Activated naive CD8-positive, alpha-beta T cell (primary cell): Measurements from ENCODE around the gene VAV3.

ENCODE experiments used
- H3K27ac Mint-ChIP-seq: one replicate; pipeline ENCODE4 v1.8.0; 2021; ENCODE audit warnings: mixed read lengths
- H3K27me3 Mint-ChIP-seq: one replicate; pipeline ENCODE4 v1.8.0; 2021; ENCODE audit warnings: mixed read lengths
- H3K36me3 Mint-ChIP-seq: one replicate; pipeline ENCODE4 v1.8.0; 2021; ENCODE audit warnings: mixed read lengths
- H3K4me1 Mint-ChIP-seq: one replicate; pipeline ENCODE4 v1.8.0; 2021; ENCODE audit warnings: low read depth, mixed read lengths
- H3K4me3 Mint-ChIP-seq: one replicate; pipeline ENCODE4 v1.8.0; 2021; ENCODE audit warnings: mild to moderate bottlenecking, mixed read lengths
- H3K9me3 Mint-ChIP-seq: one replicate; pipeline ENCODE4 v1.8.0; 2021; ENCODE audit warnings: low read depth, mixed read lengths

VAV3 gene

GRCh38 chr1:107795994-107796393 is 169.0 kb downstream of the VAV3 start:
- H3K27ac Mint-ChIP-seq = peak overlapping the region; percentile 62
- peaks cover 2% of the 10 kb centered on the region for H3K36me3 Mint-ChIP-seq
- no peaks in the 10 kb centered on the region for H3K27me3 Mint-ChIP-seq
- peak overlapping the region; percentile 3 for H3K4me3 Mint-ChIP-seq
- peaks cover 4% of the 10 kb centered on the region for H3K9me3 Mint-ChIP-seq
- peaks cover 46% of the 10 kb centered on the region for H3K4me1 Mint-ChIP-seq

- Mint-ChIP-seq H3K4me3 (peak overlapping the region; percentile 3), H3K4me1 (peaks cover 49% of the 10 kb centered on the region)
Measured at GRCh38 chr1:107795441-107795840, 169.5 kb downstream of the VAV3 start.

DNA sequence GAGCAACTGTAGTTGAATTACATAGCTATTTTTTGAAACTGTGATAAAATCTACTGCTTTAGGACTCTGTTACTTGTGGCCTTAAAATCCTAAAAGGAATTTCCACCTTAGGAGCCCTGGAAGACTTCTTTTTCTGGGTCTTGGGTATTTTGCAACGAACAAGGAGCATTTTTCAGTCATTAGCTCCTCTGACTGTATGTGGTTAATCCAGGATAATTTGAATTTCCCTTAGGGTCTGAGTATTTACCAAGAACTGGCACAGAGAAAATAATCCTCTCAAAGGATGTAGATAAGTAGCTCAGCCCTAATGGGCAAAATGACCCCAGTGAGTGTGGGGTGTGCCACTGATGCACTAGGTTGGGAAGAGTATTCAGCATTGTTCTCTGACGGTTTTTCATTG is 170.4 kb downstream of the VAV3 start:
- H3K27me3 Mint-ChIP-seq = no peaks in the 10 kb centered on the region
- peaks cover under 1% of the 10 kb centered on the region for H3K9me3 Mint-ChIP-seq
- peak overlapping the region; percentile 62 for H3K27ac Mint-ChIP-seq
- no peak overlapping the region for H3K4me3 Mint-ChIP-seq
- H3K4me1 Mint-ChIP-seq = peaks cover 55% of the 10 kb centered on the region
- H3K36me3 Mint-ChIP-seq = no peaks in the 10 kb centered on the region

More at GRCh38 chr1:107795441-107795840, 169.5 kb downstream of the VAV3 start:
- no peaks in the 10 kb centered on the region for H3K27me3 Mint-ChIP-seq
- peaks cover 4% of the 10 kb centered on the region for H3K9me3 Mint-ChIP-seq
- peaks cover 2% of the 10 kb centered on the region for H3K36me3 Mint-ChIP-seq
- H3K27ac Mint-ChIP-seq = peak overlapping the region; percentile 62

GRCh38 chr1:107793896-107794453 is 171.0 kb downstream of the VAV3 start:
- Mint-ChIP-seq H3K36me3 (no peaks in the 10 kb centered on the region), H3K27me3 (no peaks in the 10 kb centered on the region), H3K4me1 (peaks cover 60% of the 10 kb centered on the region), H3K4me3 (no peak overlapping the region), H3K27ac (peak overlapping the region; percentile 82), H3K9me3 (no peaks in the 10 kb centered on the region)

DNA sequence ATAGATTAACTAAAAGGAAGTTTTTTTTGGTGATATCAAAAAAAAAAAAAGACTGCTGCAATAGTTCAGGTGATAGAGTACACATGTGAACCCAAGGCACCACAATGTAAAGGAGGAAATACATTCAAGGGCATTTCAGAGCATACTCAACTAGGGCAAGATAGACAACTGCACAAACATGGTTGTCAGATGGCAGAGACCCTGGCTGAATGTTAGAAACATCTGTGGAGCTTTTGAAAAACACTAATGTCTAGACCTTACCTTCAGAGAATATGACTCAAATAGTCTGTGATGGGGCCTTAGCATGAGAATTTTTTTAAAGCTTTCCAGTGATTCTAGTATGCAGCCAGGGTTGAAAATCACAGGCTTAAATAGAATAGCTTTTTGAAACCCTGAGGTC is 173.6 kb downstream of the VAV3 start:
- Mint-ChIP-seq H3K4me1 (peaks cover 80% of the 10 kb centered on the region), H3K4me3 (no peak overlapping the region), H3K36me3 (no peaks in the 10 kb centered on the region), H3K9me3 (no peaks in the 10 kb centered on the region), H3K27me3 (no peaks in the 10 kb centered on the region), H3K27ac (peak overlapping the region; percentile 62)

DNA sequence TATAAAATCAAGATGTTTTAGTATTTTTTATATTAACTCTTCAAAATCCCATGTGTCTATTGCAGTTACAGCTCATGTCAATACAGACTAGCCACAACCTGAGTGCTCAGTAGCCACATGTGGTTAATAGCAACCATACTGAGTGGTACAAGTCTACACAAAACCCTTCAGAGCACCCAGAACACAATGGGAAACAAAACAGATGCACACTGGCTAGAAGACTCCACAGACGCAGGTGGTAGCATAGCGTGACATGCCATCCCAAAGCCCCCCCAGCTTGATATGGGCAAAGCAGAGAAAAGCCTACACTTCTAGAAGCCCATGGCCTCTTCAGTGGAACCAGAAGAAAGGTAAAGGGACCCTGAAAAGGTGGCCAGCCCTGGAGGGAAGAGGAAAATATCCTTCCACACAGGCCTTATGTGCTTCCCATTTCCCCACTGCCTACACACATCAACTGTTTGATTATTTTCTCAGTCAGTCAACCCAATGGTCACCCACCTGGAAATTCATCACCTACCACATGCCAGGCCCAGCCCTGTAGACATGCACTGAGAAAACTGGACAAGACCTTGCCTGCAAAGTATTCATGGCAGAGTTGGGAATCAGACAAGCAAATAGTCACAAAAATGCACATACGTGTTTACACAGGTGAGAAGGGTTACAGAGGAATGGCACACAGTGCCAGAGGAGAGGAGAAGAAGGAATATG is 175.0 kb downstream of the VAV3 start:
- H3K9me3 Mint-ChIP-seq = no peaks in the 10 kb centered on the region
- no peaks in the 10 kb centered on the region for H3K36me3 Mint-ChIP-seq
- H3K4me1 Mint-ChIP-seq = peaks cover 80% of the 10 kb centered on the region
- peak overlapping the region; percentile 23 for H3K27ac Mint-ChIP-seq
- H3K27me3 Mint-ChIP-seq = no peaks in the 10 kb centered on the region
- H3K4me3 Mint-ChIP-seq = no peak overlapping the region

DNA sequence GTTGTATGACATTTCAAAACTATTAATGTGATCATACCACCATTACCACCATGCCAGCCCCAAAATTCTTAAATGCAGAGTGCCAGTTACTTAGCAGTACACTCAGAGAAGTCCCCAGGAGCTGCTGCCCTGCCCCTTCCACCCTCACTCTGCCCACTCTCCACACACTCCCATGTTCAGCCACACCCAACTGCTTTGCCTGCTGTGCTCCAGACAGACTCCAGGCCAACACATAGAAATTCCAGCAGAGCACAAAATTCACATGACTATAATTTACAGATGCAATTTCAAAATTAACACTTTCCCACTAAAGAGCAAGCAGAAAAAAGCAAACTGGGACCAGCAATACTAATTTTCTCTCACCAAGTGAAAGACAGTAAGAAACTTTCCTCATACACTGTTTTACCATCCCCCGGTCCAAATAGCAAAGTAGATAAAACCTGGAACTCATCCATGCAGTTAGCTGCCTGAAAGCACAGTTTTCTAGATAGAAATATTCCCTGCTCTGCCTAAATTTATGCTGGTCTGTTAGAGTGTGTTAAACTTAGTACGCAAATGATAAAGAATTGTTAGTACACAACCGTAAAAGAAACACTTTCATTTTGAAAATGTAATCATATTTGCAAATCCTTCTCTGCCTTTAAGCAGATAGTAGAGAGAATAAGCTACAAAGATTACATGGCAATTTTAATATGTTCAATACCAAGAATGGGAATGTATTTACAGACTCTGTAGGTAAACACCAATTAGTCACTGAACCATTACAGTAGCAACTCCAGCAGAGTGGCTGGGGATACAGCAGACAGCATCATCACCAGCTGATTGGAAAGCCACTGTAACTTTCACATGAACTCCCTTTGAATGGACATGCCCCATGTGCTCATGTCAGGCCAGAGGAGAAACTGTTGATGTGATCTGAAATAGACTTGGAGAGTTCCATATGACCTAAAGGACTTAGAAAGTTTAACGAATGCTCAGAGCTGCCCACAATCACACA is 176.5 kb downstream of the VAV3 start:
- H3K27ac Mint-ChIP-seq = peak overlapping the region; percentile 61
- peaks cover 76% of the 10 kb centered on the region for H3K4me1 Mint-ChIP-seq
- no peaks in the 10 kb centered on the region for H3K36me3 Mint-ChIP-seq
- peak overlapping the region; percentile 24 for H3K4me3 Mint-ChIP-seq
- H3K9me3 Mint-ChIP-seq = no peaks in the 10 kb centered on the region
- H3K27me3 Mint-ChIP-seq = no peaks in the 10 kb centered on the region

- H3K27me3 Mint-ChIP-seq = no peaks in the 10 kb centered on the region
- H3K9me3 Mint-ChIP-seq = no peaks in the 10 kb centered on the region
- H3K36me3 Mint-ChIP-seq = no peaks in the 10 kb centered on the region
- H3K27ac Mint-ChIP-seq = peak overlapping the region; percentile 85
- peak overlapping the region; percentile 31 for H3K4me3 Mint-ChIP-seq
- peaks cover 75% of the 10 kb centered on the region for H3K4me1 Mint-ChIP-seq
Measured at GRCh38 chr1:107787299-107787698, 177.7 kb downstream of the VAV3 start.

DNA sequence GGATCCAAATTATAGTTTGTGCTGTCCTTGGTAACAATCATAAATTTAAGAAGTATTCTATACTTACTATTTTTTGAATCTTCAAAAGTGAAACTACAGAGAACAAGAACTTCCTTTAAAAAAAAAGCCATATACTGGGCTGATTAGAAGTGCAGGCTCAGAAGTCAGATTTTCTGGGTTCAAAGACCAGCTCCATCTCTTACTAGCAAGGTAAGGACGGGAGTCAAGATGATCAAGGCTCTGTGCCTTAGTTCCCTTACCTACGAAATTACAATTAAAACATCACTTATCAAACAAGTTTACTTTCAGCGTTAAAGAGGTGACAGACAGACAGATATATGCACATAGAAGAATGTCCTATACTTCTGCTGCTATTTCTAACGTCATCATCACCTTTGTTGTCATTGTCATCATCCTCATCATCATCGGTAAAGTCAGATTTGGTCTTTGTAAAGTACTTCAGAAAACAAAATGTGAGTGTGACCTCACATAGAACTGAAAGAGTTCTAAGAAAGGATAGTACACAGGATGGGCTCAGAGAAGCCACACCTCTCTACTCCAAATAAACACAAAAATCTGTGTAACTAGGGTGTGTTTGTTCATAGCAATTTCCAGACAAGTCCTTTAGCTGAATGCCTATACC is 178.7 kb downstream of the VAV3 start:
- peak overlapping the region; percentile 85 for H3K27ac Mint-ChIP-seq

GRCh38 chr1:107785496-107786202 is 179.3 kb downstream of the VAV3 start:
- Mint-ChIP-seq H3K4me3 (peak overlapping the region; percentile 74), H3K9me3 (no peaks in the 10 kb centered on the region), H3K36me3 (no peaks in the 10 kb centered on the region), H3K27me3 (no peaks in the 10 kb centered on the region), H3K4me1 (peaks cover 67% of the 10 kb centered on the region), H3K27ac (peak overlapping the region; percentile 85)

More for the DNA sequence above, 178.7 kb downstream of the VAV3 start:
- Mint-ChIP-seq H3K9me3 (no peaks in the 10 kb centered on the region), H3K36me3 (no peaks in the 10 kb centered on the region), H3K27me3 (no peaks in the 10 kb centered on the region), H3K4me3 (peak overlapping the region; percentile 74), H3K4me1 (peaks cover 73% of the 10 kb centered on the region)

GRCh38 chr1:107782217-107782845 is 182.6 kb downstream of the VAV3 start:
- no peaks in the 10 kb centered on the region for H3K36me3 Mint-ChIP-seq
- H3K27me3 Mint-ChIP-seq = no peaks in the 10 kb centered on the region
- no peak overlapping the region for H3K27ac Mint-ChIP-seq
- H3K4me1 Mint-ChIP-seq = peaks cover 41% of the 10 kb centered on the region
- no peak overlapping the region for H3K4me3 Mint-ChIP-seq
- no peaks in the 10 kb centered on the region for H3K9me3 Mint-ChIP-seq

DNA sequence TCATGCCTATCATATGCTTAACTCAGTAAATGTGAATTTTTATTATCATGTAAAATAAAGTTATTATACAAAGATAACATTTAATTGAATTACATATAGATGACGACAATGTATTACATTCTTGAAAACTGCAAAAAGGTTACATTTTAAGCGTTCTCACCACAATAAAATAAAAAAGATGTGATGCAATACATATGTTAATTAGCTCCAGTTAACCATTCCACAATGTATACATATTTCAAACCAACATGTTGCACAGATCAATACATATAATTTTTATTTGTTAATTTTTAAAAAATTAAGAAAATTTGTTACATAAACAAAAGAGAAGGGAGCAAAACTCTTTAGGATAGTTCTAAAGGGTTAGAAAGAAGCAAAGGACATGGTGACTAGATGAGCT is 183.7 kb downstream of the VAV3 start:
- H3K27ac Mint-ChIP-seq = no peak overlapping the region
- H3K36me3 Mint-ChIP-seq = peaks cover under 1% of the 10 kb centered on the region
- H3K4me1 Mint-ChIP-seq = peaks cover 30% of the 10 kb centered on the region
- no peaks in the 10 kb centered on the region for H3K27me3 Mint-ChIP-seq
- no peak overlapping the region for H3K4me3 Mint-ChIP-seq
- H3K9me3 Mint-ChIP-seq = no peaks in the 10 kb centered on the region

GRCh38 chr1:107777664-107778047 is 187.3 kb downstream of the VAV3 start:
- H3K9me3 Mint-ChIP-seq = no peaks in the 10 kb centered on the region
- H3K27ac Mint-ChIP-seq = no peak overlapping the region
- peaks cover 4% of the 10 kb centered on the region for H3K4me1 Mint-ChIP-seq
- H3K36me3 Mint-ChIP-seq = peaks cover 6% of the 10 kb centered on the region
- H3K27me3 Mint-ChIP-seq = no peaks in the 10 kb centered on the region
- H3K4me3 Mint-ChIP-seq = no peak overlapping the region
